T-cell (primary cell): ENCODE measurements around the gene STIP1. TPM values are rescaled to one million over a fixed set of nuclear protein-coding genes. Genes with fewer than 3 reads are reported as not detected.
"Not testable (repeated sequence)": the region's sequence is repeated elsewhere in the genome, so short reads cannot be mapped to it uniquely, and the experiment has no call there.

ENCODE experiments used
- ATAC-seq, 4 experiments: fragments of 200-7000 bp in 3 of 4; fragments of 150-1000 bp in 1 of 4; cut with Tn5 transposase; replicated peaks in 1 of 4; 1 replicate in 3 of 4; 2 replicates in 1 of 4; pipeline ENCODE4 v1.10.0; 2021; ENCODE audit warnings: moderate library complexity in 3 of 4, mild to moderate bottlenecking in 2 of 4, moderate number of reproducible peaks in 1 of 4
- CTCF ChIA-PET, 2 donors: fragments of 300-600 bp; sonication (Branson Sonifier 250); formaldehyde crosslinking; loops; one replicate each; lab custom pipeline; 2022; ENCODE audit warnings: antibody characterized with exemption in 2 of 2; lab: Charles Lee
- POLR2A ChIA-PET, 2 donors: fragments of 300-600 bp; sonication (Branson Sonifier 250); formaldehyde crosslinking; loops; one replicate each; lab custom pipeline; 2022; ENCODE audit warnings: antibody characterized with exemption in 2 of 2; lab: Charles Lee
- DNase-seq, 35 experiments: peaks; one replicate each; pipeline versions ENCODE4 v3.0.0 to v3.0.0-alpha.2; 2013 to 2023
- H3K27ac ChIP-seq: one replicate; pipeline ENCODE4 v1.5.1; 2013; ENCODE audit warnings: low read length
- H3K27me3 ChIP-seq, 2 experiments: replicated peaks in 1 of 2; 1 replicate in 1 of 2; 2 replicates in 1 of 2; pipeline versions ENCODE4 v1.6.1 to v1.7.0; 2013; ENCODE audit warnings: low read length in 1 of 2, mixed read lengths in 1 of 2; ENCODE audit not compliant: control insufficient read depth in 2 of 2, insufficient read depth in 2 of 2; ENCODE audit errors: extremely low read depth in 1 of 2
- H3K36me3 ChIP-seq, 2 donors: 1 replicate in 1 of 2; 2 replicates in 1 of 2; pipeline versions ENCODE4 v1.6.1 to v1.7.0; 2013; ENCODE audit warnings: low read length in 1 of 2; ENCODE audit not compliant: control insufficient read depth in 2 of 2, insufficient read depth in 1 of 2; ENCODE audit errors: extremely low read depth in 1 of 2
- H3K4me1 ChIP-seq, 2 experiments: 1 replicate in 1 of 2; 2 replicates in 1 of 2; pipeline versions ENCODE4 v1.6.1 to v1.7.0; 2013; ENCODE audit warnings: low read length in 2 of 2, mixed read lengths in 1 of 2; ENCODE audit not compliant: insufficient read depth in 2 of 2, control insufficient read depth in 1 of 2; ENCODE audit errors: extremely low read depth in 1 of 2
- H3K4me3 ChIP-seq, 2 donors: 1 replicate in 1 of 2; 2 replicates in 1 of 2; pipeline versions ENCODE4 v1.5.1 to v1.7.0; 2013; ENCODE audit warnings: mild to moderate bottlenecking in 2 of 2, low read length in 1 of 2, moderate library complexity in 1 of 2; ENCODE audit not compliant: control insufficient read depth in 1 of 2; ENCODE audit errors: extremely low read depth in 1 of 2
- H3K9me3 ChIP-seq: 2 replicates; pipeline ENCODE4 v1.7.0; 2013
- H3K27ac Mint-ChIP-seq, 2 donors: one replicate each; pipeline ENCODE4 v1.8.0; 2020 to 2021; ENCODE audit warnings: mild to moderate bottlenecking in 2 of 2, mixed read lengths in 2 of 2
- H3K27me3 Mint-ChIP-seq, 2 donors: one replicate each; pipeline ENCODE4 v1.8.0; 2021 to 2022; ENCODE audit warnings: mixed read lengths in 2 of 2
- H3K36me3 Mint-ChIP-seq: one replicate; pipeline ENCODE4 v1.8.0; 2021; ENCODE audit warnings: mixed read lengths
- H3K4me1 Mint-ChIP-seq, 3 donors: one replicate each; pipeline ENCODE4 v1.8.0; 2020 to 2022; ENCODE audit warnings: mixed read lengths in 3 of 3, mild to moderate bottlenecking in 1 of 3
- H3K4me3 Mint-ChIP-seq, 3 donors: one replicate each; pipeline ENCODE4 v1.8.0; 2020 to 2022; ENCODE audit warnings: mild to moderate bottlenecking in 3 of 3, mixed read lengths in 3 of 3, moderate library complexity in 3 of 3
- H3K9me3 Mint-ChIP-seq, 3 donors: one replicate each; pipeline ENCODE4 v1.8.0; 2020 to 2022; ENCODE audit warnings: mixed read lengths in 3 of 3
- WGBS: methylation state at CpG from one replicate; pipeline ENCODE4 v1.1.5; 2013; ENCODE audit warnings: missing lambda C conversion rate; ENCODE audit not compliant: insufficient coverage; 5-methylcytosine and 5-hydroxymethylcytosine counted together
- total RNA-seq, 35 experiments: library from RNA in 6 of 35; stranded (reverse) in 6 of 35; fragments of 120-200 nt in 1 of 35; gene quantifications; one replicate each; pipeline versions ENCODE4 v1.2.1 to v1.2.4 and lab custom pipeline; 2013 to 2026

Gene STIP1
- total RNA-seq, 5 donors from 2014 or later (not counting 1 experiment from before 2014, with no cell fraction given): 61.1 to 133 (median 107) TPM

DNA sequence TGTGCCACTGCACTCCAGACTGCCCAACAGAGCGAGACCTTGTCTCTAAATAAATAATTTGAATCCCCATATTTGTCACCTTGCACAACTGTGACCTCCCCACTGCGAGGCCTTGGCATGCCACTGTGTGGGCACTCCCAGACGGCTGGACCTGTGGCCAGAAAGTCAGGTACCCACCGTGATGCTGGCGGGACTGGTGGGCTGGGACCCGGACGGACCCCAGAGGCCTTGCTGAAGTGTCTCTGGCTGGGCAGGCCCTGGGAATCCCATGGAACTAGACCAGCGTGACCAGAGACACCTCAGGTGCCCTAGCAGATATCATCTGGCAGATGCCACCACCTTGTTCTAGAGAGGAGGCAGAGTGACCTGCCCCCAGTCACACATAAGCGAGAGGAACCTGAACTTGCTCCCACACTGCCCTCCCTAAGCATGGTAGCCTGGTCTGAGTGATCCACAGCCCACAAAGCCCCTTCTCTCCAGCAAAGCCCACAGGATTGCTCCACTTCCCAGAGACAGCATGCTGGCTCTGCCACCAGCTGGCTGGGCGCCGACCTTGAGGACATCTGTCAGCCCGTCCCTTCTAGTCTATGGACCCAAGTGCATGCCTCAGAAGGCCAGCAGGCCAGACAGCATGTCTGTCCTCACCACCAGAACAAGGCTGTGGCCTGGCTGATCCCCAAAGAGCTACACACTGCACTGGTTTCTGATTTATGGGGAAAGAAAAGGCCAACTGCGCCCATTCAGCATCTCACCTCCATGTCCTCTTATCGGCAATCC, 29.5 kb upstream of the STIP1 start:
- Mint-ChIP-seq H3K9me3 (no peaks in the 10 kb centered on the region), H3K36me3 (no peaks in the 10 kb centered on the region), H3K27ac (no peak overlapping the region), H3K27me3 (peaks cover 0 to 2% of the 10 kb centered on the region in 2 donors), H3K4me1 (no peaks in the 10 kb centered on the region), H3K4me3 (no peak overlapping the region)
- 93% methylated on average over 9 of the region's 14 CpGs for WGBS
- Histone ChIP-seq H3K9me3 (no peaks in the 10 kb centered on the region), H3K4me1 (peaks cover 0 to 10% of the 10 kb centered on the region in 2 experiments), H3K27me3 (peaks cover 0 to 11% of the 10 kb centered on the region in 2 experiments), H3K36me3 (no peaks in the 10 kb centered on the region), H3K4me3 (no peak overlapping the region), H3K27ac (no peak overlapping the region)
- ChIA-PET CTCF (interaction anchor here (0.6 to 0.7 kb wide), 2 partner anchors 29 to 211 kb away, joined by 3 to 5 read pairs; no protein-coding TSS in a partner anchor), POLR2A (no interaction called here)
- ATAC-seq (no peak), DNase-seq (no peak)

DNA sequence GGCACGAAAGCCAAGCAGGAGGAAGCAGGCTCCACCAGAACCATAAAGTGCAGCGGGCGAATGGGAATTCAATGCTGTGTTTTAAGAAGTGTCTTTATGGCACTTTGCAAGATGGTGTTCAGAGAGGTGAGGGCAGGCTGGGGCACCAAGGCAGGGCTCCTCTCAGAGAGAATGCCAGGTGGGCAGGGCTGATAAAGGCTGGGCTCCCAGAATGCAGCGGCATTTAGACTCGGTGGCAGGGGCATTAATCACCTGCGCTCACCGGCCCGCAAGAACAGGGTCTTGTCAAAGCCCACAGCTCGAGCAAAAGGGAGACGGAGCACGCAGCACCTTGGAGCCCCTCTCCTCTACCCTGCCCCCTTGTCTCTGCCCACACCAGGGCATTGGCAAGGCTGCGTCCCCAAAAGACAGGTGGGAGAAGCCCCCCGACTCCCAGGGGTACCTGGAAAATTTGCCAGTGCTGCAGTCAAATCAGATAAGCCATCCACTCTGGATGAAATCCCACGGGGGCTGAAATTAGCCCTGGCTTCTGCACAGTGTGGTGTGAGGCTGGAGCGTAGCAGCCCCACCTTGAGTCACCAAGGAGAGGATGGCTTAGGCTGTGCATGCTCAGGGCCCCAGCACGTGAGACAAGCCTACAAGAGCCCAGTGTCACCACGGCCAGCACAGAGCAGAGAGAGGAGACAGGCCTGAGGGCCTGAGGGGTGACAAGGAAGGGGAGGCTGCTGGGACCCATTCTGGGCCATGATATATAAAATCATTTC, 28.2 kb upstream of the STIP1 start:
- no peak overlapping the region for H3K4me3 ChIP-seq
- Mint-ChIP-seq H3K4me1 (no peaks in the 10 kb centered on the region), H3K36me3 (no peaks in the 10 kb centered on the region), H3K4me3 (no peak overlapping the region), H3K9me3 (no peaks in the 10 kb centered on the region), H3K27ac (no peak overlapping the region), H3K27me3 (peaks cover 0 to 2% of the 10 kb centered on the region in 2 donors)
- 86% methylated on average over 14 of the region's 17 CpGs for WGBS
- CTCF ChIA-PET: no interaction called here
- H3K4me1 ChIP-seq: peaks cover 0 to 6% of the 10 kb centered on the region in 2 experiments
- no peaks in the 10 kb centered on the region for H3K36me3 ChIP-seq
- H3K9me3 ChIP-seq: no peaks in the 10 kb centered on the region
- ATAC-seq: no peak
- H3K27ac ChIP-seq: no peak overlapping the region
- POLR2A ChIA-PET: no interaction called here
- H3K27me3 ChIP-seq: peaks cover 0 to 11% of the 10 kb centered on the region in 2 experiments
- DNase-seq: no peak

DNA sequence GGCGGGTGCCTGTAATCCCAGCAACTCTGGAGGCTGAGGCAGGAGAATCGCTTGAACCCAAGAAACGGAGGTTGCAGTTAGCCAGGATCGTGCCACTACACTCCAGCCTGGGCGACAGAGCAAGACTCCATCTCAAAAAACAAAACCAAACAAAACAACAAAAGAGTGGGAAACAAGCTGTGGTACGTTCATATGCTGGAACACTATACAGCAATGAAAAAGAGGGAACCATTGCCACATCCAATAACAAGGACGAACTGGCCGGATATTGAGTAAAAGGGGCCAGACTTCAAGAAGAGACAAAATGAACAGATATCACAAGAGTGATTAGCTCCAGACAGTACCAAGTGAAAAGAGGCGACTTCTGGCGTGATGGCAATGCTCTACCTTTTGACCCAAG, 24.9 kb upstream of the STIP1 start:
- H3K4me1 Mint-ChIP-seq: peaks cover 0 to 10% (median 5%) of the 10 kb centered on the region in 3 donors
- H3K27ac Mint-ChIP-seq: no peak overlapping the region
- CTCF ChIA-PET: no interaction called here
- Histone ChIP-seq H3K4me1 (peaks cover 0 to 11% of the 10 kb centered on the region in 2 experiments), H3K4me3 (no peak overlapping the region), H3K36me3 (no peaks in the 10 kb centered on the region), H3K27me3 (no peaks in the 10 kb centered on the region), H3K9me3 (no peaks in the 10 kb centered on the region), H3K27ac (no peak overlapping the region)
- POLR2A ChIA-PET: no interaction called here
- DNase-seq (no peak), ATAC-seq (no peak)
- H3K36me3 Mint-ChIP-seq: no peaks in the 10 kb centered on the region
- H3K4me3 Mint-ChIP-seq: no peak overlapping the region
- H3K9me3 Mint-ChIP-seq: no peaks in the 10 kb centered on the region
- H3K27me3 Mint-ChIP-seq: no peaks in the 10 kb centered on the region
- WGBS: 94% methylated on average over 7 of the region's 10 CpGs

DNA sequence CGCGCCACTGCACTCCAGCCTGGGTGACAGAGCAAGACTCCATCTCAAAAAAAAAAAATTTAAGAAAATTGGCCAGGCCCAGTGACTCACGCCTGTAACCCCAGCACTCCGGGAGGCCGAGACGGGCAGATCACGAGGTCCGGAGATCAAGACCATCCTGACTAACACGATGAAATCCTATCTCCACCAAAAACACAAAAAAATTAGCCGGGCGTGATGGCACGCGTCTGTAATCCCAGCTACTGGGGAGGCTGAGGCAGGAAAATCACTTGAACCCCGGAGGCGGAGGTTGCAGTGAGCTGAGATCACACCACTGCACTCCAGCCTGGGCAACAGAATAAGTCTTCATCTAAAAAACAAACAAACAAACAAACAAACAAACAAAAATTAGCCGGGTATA, 23.2 kb upstream of the STIP1 start:
- H3K36me3 Mint-ChIP-seq, H3K27me3 Mint-ChIP-seq, H3K9me3 ChIP-seq, H3K36me3 ChIP-seq, H3K4me3 Mint-ChIP-seq, ATAC-seq, H3K4me3 ChIP-seq, H3K27me3 ChIP-seq, H3K9me3 Mint-ChIP-seq, H3K27ac Mint-ChIP-seq, POLR2A ChIA-PET, DNase-seq, H3K27ac ChIP-seq: not testable (repeated sequence)
- 87% methylated on average over 10 of the region's 16 CpGs for WGBS
- peaks cover 6 to 14% (median 8%) of the 10 kb centered on the region in 3 donors for H3K4me1 Mint-ChIP-seq
- H3K4me1 ChIP-seq: peaks cover 0 to 18% of the 10 kb centered on the region in 2 experiments
- CTCF ChIA-PET: interaction anchor here in 1 of 2 donors (0.7 kb wide), 1 partner anchor 617 kb away, joined by 3 read pairs; no protein-coding TSS in a partner anchor

DNA sequence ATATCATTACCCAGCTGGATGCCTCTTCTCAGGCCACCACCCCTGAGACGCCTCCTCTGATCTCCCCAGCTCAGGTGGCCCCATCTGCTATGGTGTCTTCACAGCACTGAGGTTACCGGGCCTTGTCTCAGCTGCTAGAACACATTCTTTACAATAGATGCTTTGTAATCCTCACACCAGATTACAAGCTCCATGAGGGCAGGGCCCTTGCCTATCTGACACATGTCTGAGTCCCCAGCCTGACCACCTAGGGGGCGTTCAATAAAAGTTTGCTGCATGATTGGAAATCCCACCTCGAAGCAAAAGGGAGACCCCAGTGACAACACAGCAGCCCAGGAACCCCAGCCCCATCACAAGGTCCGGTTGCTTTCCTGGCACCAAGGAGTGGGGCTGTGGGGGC, 22.0 kb upstream of the STIP1 start:
- CTCF ChIA-PET: interaction anchor here (0.5 to 0.7 kb wide), 3 partner anchors 14 to 787 kb away, joined by 3 to 4 read pairs (median 4); partner anchors contain the start of gene NAA40 (in 1 of the 2)
- peaks cover 0 to 18% of the 10 kb centered on the region in 2 experiments for H3K4me1 ChIP-seq
- H3K4me3 ChIP-seq: no peak overlapping the region
- no peaks in the 10 kb centered on the region for H3K36me3 Mint-ChIP-seq
- H3K9me3 ChIP-seq: no peaks in the 10 kb centered on the region
- POLR2A ChIA-PET: no interaction called here
- DNase-seq (no peak), ATAC-seq (no peak)
- H3K27me3 Mint-ChIP-seq: no peaks in the 10 kb centered on the region
- peaks cover 6 to 14% (median 8%) of the 10 kb centered on the region in 3 donors for H3K4me1 Mint-ChIP-seq
- WGBS: 97% methylated on average over 4 of the region's 5 CpGs
- H3K4me3 Mint-ChIP-seq: peak overlapping the region in 2 of 3 donors; percentile 5 to 80
- H3K27ac ChIP-seq: no peak overlapping the region
- H3K27ac Mint-ChIP-seq: no peak overlapping the region
- H3K36me3 ChIP-seq: no peaks in the 10 kb centered on the region
- H3K9me3 Mint-ChIP-seq: no peaks in the 10 kb centered on the region
- no peaks in the 10 kb centered on the region for H3K27me3 ChIP-seq
